NK-92 (cell line): ENCODE results near the gene PIP4K2A.

Source experiments
- DNase-seq: peaks from one replicate; lab custom pipeline; 2025; ENCODE audit not compliant: unreplicated experiment; lab: John Stamatoyannopoulos, UW

PIP4K2A gene

GRCh38 chr10:22560913-22561239, 153.5 kb downstream of the PIP4K2A start:
- DNase-seq, result no peak

DNA sequence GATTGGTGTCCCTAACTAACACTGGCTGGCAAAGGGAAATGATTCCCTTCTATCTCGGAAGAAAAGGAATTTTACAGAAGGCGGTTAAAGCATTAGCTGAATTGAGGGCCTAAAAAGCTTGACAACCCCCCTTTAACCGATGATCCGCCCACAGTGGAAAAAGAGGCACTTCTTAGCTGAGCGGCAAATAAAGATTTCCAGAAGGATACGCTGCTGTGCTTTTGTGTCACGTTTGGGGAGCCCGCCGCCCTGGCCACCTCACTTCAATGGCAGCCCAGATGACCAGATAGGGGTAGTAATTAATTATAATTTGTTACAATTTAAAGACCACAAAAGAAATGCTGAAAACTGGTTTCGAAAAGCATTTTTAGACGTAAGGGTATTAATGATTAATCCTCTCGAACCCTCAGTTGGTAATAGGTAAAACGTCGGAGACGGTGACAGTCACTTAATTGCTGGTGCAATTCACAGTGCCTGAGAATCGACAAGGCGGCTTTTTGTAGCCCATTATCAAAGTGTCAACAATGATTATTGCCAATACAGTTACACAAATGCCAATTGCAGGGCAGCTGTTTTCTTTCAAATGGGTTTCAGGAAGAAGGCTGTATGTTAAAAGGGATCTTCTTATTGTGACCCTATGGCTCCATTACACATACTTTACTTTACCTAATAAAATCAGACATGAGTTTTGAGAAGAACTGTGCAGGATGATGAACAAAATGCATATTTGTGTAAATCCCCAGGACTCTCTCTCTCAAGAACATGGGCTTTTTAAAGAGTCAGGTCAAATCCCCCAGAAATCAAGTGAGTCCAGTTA, 154.1 kb downstream of the PIP4K2A start:
- DNase-seq, result no peak

GRCh38 chr10:22557321-22557720, 157.1 kb downstream of the PIP4K2A start:
- DNase-seq, result no peak

- DNase-seq, result no peak
These were observed 157.6 kb downstream of the PIP4K2A start for GRCh38 chr10:22556774-22557173.

- DNase-seq, result no peak
These were observed 159.8 kb downstream of the PIP4K2A start for GRCh38 chr10:22554461-22555182.

GRCh38 chr10:22553452-22553995, 160.9 kb downstream of the PIP4K2A start:
- DNase-seq, result no peak

DNA sequence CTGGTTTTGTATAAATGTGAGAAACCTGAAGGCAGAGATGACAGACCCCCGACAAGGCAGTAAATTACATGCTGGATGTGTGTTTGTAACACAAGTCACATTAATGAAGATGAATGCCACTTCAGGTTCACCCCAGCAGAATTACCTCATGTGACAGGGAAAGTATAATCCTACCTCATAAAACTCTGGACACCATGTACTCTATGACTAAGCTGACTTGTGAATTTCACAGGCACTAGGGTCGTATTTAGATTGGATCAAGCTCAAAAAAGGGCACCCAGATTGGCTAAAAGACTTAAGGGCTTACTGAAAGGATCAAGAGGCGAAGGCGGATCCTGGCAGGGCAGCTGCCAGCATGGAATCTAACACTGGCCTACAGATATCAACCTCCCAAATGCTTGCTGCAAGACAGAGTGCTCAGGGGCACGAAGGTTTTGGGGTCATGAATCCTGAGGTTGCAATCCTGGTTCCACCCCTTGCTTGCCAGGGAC, 161.4 kb downstream of the PIP4K2A start:
- no peak for DNase-seq

- no peak for DNase-seq
These were observed 162.6 kb downstream of the PIP4K2A start for GRCh38 chr10:22551681-22552365.

DNA sequence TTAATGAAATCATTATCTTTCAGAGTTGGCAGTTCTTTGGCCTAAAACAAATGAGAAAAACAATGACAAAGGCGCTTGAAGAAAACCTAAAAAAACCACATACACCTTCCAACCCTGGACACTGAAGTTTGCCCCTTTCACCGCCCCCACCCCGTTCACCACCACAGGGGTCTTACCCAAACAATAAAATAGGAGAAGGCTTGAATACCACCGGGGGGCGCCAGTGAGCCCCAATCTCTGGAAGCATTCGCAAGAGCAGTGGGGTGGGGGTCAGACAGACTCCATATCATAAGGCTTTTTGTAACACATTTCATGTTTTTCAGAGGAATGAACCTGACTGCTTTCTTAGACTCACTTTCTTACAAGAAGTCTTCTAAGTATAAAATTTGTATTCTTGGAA, 163.6 kb downstream of the PIP4K2A start:
- DNase-seq, result no peak

DNA sequence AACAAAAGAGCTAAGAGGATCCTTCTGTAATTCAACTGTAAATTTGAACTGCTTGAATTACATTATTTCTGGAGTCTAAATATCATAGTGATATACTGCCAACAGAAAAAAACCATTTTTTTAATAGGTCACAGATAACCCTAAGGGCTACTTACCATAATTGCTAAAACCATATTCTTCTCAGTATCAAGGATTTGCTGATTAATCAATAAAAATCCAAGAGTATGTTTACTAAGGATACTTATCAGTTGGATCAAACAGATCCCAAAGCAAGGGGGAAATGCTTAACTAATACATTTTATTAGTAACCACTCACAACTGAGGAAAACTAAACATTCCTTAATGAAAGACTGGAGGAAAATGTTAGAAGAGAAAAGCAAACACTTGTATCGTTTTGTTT, 166.0 kb downstream of the PIP4K2A start:
- DNase-seq, result no peak

- no peak for DNase-seq
These were observed 168.7 kb downstream of the PIP4K2A start for GRCh38 chr10:22545643-22546042.

- DNase-seq, result no peak
These were observed 169.9 kb downstream of the PIP4K2A start for GRCh38 chr10:22544325-22545068.

DNA sequence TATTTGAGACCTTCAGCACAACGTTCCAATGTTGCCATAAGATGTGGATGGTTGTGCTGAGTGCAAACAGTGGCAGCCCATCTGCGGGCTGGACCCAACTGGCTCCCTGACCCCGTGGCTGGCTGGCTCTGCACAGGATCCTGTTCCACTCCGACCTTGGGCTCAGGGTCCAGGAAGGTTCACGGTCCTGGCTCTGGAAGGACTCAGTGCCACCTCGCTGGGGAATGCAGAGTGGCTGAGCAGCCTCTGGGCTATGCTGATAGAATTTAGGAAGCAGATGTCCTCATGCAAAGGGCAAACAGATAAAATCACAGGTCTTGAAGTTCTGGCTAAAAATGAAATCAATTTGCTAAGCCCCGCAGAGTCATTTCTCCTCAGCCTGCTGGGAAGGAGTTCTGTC, 171.6 kb downstream of the PIP4K2A start:
- no peak for DNase-seq

GRCh38 chr10:22541900-22542299, 172.5 kb downstream of the PIP4K2A start:
- no peak for DNase-seq

DNA sequence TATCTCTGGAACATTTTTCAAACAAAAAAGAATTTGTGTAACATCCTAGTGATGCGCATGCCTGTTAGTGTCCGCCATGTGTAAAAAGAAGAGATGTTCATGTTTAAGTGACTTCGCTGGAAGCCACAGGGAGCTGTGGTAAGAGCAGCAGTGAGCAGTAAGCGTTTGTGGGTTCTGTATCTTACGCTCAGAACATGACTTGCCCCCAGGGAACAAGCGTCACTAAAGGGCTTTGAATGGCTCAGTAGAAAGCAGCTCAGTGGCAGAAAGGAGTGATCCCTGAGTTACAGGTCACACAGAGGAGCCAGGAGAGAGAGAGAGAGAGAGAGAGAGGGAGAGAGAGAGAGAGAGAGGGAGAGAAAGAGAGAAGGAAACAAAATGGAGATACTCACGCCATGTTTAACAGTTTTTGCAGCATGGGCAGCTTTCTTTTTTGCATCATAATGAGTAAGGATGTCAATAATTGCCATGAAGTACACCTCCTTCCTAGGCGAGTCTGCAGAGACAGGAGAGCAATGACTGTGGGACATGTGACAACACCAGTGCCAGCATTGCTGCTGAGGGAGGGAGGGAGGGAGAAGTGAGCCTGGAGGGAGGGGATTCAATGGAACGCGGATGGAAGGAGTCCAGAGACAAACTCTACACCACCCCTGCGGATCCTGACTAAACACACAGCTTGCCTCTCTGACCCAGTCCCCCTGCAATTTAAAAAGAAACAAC, 174.6 kb downstream of the PIP4K2A start:
- DNase-seq, result no peak

GRCh38 chr10:22537810-22538209, 176.6 kb downstream of the PIP4K2A start:
- DNase-seq, result no peak

- no peak for DNase-seq
These were observed 177.8 kb downstream of the PIP4K2A start for GRCh38 chr10:22536620-22537019.

DNA sequence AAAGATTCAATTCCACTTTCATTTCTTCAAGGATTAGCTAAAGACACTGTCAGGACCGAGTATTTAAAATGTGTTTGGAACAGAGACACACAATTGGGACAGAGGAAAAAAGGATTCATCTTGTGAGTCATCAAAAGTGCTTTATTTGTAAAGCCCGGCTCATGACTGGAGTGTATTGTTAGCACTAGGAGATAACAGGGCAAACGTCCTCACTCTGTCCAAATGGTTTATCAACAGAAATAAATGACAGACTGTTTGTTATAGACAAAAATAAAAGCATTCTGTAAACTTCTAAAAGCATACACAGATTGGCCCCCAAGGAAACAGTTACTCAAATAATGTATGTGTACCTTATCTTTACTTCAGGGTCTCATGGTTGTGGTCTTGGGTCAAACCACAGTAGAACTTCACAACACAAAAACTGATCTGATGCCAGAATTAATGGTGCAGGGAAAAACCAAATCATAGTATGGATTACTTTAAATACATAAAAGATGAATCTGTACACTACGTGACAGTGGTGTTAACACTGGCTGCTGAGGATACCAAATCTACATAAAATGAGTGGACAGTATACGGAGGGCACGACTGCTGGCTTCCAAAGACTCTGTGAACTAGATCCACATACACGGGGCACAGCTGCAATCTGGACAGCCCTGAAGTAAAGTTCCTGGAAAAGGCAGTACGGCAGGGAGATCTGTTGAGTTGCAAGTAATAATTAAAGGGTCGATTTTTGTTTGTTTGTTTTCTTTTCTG, 179.4 kb downstream of the PIP4K2A start:
- DNase-seq, result no peak

DNA sequence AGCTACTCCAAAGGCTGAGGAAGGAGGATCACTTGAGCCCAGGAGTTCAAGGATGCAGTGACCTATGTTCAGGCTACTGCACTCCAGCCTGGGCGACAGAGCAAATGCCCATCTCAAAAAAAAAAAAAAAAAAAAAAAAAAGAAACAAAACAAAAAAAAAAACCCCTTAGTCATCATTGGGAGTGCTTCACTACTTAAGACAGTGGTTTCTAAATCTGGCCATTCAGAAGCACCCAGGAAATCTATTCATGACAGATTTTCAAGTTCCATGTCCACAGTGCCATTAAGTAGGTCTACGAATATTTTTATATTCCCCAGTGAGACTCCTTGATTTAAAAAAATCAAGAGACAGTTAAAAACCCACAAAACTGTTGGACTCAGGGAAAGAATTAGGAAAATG, 182.9 kb downstream of the PIP4K2A start:
- no peak for DNase-seq

DNA sequence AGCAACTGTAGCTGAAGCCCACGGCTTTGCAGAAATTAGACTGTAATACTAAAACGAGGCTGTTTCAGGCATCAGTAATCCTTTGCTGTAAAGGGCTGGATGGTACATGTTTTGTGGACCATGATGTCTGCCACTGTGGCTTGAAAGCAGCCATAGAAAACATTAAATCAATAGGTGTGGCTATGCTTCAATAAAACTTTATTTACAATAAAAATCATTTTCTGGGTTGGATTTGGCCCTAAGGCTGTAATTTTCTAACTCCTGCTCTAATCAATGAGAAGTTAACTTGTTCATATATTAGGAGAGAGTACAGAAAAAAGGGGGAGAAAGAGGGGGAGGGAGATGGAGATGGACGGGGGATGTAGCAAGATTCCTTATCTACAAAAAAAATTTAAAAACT, 183.4 kb downstream of the PIP4K2A start:
- DNase-seq, result no peak
